GM23338 (cell line): ENCODE measurements around the gene KIRREL3.

ENCODE experiments used
- CREB1 ChIP-seq: fragments of 250-450 bp; sonication (Bioruptor Pico); IDR thresholded peaks from 2 replicates; pipeline ENCODE4 v1.5.0; 2020; ENCODE audit warnings: low read depth, mild to moderate bottlenecking, moderate library complexity
- EZH2 ChIP-seq: fragments of 200-600 bp; sonication (generic); IDR thresholded peaks from one replicate; pipeline ENCODE4 v1.8.0; 2017; ENCODE audit warnings: antibody characterized with exemption, mild to moderate bottlenecking, low read depth; ENCODE audit not compliant: unreplicated experiment
- EZH2phosphoT487 ChIP-seq: fragments of 200-600 bp; sonication (generic); IDR thresholded peaks from one replicate; pipeline ENCODE4 v1.8.1; 2018; ENCODE audit warnings: antibody characterized with exemption; ENCODE audit not compliant: unreplicated experiment
- JUNB ChIP-seq: IDR thresholded peaks from one replicate; pipeline ENCODE4 v1.6.1; 2016; ENCODE audit warnings: antibody characterized with exemption; ENCODE audit not compliant: unreplicated experiment
- POLR2AphosphoS5 ChIP-seq: IDR thresholded peaks from 2 replicates; pipeline ENCODE4 v1.6.1; 2016; ENCODE audit warnings: antibody characterized with exemption, low read depth
- REST ChIP-seq: IDR thresholded peaks from one replicate; pipeline ENCODE4 v1.6.1; 2018; ENCODE audit warnings: antibody characterized with exemption; ENCODE audit not compliant: unreplicated experiment
- STAT1 ChIP-seq: IDR thresholded peaks from one replicate; pipeline ENCODE4 v1.6.1; 2016; ENCODE audit warnings: antibody characterized with exemption; ENCODE audit not compliant: unreplicated experiment
- TF ChIP-seq, protein P1 (sequence below), 2 experiments: fragments of 200-600 bp in 1 of 2; sonication (generic) in 1 of 2; conservative IDR thresholded peaks; 2 replicates each; pipeline versions ENCODE4 v1.5.1 to v1.6.1; 2016 to 2017; ENCODE audit warnings: antibody characterized with exemption in 2 of 2, low read depth in 2 of 2, mild to moderate bottlenecking in 2 of 2, moderate library complexity in 1 of 2

DNA sequence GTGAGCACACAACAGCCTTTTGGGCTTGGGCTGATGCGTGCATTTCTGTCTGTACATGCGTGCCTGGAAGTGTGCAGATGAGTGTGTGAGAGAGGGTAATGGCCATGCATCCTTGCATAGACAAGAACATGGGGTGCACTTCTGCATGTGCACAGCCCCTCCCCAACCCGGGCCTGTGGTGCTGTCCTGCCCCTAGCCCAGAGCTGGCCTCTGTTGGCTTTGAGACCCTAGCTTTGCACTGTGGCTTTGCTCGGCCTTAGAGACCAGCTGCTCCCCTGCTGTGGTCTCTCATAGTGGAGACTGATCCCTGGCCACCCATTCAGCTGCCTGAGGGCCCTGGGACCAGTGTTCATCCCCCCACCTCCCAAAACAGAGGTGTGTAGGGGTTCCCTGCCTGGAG, 619.7 kb downstream of the KIRREL3 start:
- no peak for TF ChIP-seq JUNB
- TF ChIP-seq, protein P1, sequence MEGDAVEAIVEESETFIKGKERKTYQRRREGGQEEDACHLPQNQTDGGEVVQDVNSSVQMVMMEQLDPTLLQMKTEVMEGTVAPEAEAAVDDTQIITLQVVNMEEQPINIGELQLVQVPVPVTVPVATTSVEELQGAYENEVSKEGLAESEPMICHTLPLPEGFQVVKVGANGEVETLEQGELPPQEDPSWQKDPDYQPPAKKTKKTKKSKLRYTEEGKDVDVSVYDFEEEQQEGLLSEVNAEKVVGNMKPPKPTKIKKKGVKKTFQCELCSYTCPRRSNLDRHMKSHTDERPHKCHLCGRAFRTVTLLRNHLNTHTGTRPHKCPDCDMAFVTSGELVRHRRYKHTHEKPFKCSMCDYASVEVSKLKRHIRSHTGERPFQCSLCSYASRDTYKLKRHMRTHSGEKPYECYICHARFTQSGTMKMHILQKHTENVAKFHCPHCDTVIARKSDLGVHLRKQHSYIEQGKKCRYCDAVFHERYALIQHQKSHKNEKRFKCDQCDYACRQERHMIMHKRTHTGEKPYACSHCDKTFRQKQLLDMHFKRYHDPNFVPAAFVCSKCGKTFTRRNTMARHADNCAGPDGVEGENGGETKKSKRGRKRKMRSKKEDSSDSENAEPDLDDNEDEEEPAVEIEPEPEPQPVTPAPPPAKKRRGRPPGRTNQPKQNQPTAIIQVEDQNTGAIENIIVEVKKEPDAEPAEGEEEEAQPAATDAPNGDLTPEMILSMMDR (conservative IDR thresholded peaks at IDR 0.05; ENCODE audit: low read depth in 2 of 2), result no peak
- TF ChIP-seq EZH2phosphoT487, result no peak
- no peak for TF ChIP-seq POLR2AphosphoS5
- TF ChIP-seq REST, result no peak
- TF ChIP-seq EZH2, result no peak
- no peak for TF ChIP-seq CREB1 (CRISPR knock-in tag)
- TF ChIP-seq STAT1, result no peak
